DND-41 (cell line): ENCODE results near the gene KLHDC7B.

Source experiments
- EZH2 ChIP-seq: IDR thresholded peaks from 3 replicates; pipeline ENCODE4 v1.6.1; 2012; ENCODE audit warnings: borderline replicate concordance, low read depth, mild to moderate bottlenecking, moderate library complexity, low read length, inconsistent platforms; ENCODE audit not compliant: severe bottlenecking
- TF ChIP-seq, protein P1 (sequence below): IDR thresholded peaks from 2 replicates; pipeline ENCODE4 v1.5.1; 2012; ENCODE audit warnings: borderline replicate concordance, low read length, moderate library complexity, mild to moderate bottlenecking; ENCODE audit not compliant: poor library complexity, severe bottlenecking; ENCODE audit errors: extremely low read depth

GRCh38 chr22:50508897-50509296 lies 36.8 kb upstream of the KLHDC7B start:
- TF ChIP-seq, protein P1, sequence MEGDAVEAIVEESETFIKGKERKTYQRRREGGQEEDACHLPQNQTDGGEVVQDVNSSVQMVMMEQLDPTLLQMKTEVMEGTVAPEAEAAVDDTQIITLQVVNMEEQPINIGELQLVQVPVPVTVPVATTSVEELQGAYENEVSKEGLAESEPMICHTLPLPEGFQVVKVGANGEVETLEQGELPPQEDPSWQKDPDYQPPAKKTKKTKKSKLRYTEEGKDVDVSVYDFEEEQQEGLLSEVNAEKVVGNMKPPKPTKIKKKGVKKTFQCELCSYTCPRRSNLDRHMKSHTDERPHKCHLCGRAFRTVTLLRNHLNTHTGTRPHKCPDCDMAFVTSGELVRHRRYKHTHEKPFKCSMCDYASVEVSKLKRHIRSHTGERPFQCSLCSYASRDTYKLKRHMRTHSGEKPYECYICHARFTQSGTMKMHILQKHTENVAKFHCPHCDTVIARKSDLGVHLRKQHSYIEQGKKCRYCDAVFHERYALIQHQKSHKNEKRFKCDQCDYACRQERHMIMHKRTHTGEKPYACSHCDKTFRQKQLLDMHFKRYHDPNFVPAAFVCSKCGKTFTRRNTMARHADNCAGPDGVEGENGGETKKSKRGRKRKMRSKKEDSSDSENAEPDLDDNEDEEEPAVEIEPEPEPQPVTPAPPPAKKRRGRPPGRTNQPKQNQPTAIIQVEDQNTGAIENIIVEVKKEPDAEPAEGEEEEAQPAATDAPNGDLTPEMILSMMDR: no peak
- TF ChIP-seq EZH2: no peak
